Measurements from ENCODE around the gene FCRL2.

FCRL2 gene

GRCh38 chr1:157703981-157704380 is 73.0 kb downstream of the FCRL2 start:
- H3K4me3 ChIP-seq (replicated peaks in 1 of 2; ENCODE audit: low read depth in 2 of 2, low read length in 2 of 2), result no peak overlapping the region
- no peak for TF ChIP-seq CTCF (IDR thresholded peaks at IDR 0.05; ENCODE audit: low read depth, low read length)
- DNase-seq (ENCODE audit: low read depth in 2 of 2), result no peak

GRCh38 chr1:157702308-157702825 is 74.6 kb downstream of the FCRL2 start:
- no peak overlapping the region for H3K4me3 ChIP-seq (replicated peaks in 1 of 2; ENCODE audit: low read depth in 2 of 2, low read length in 2 of 2)
- DNase-seq (ENCODE audit: low read depth in 2 of 2), result no peak
- TF ChIP-seq CTCF (IDR thresholded peaks at IDR 0.05; ENCODE audit: low read depth, low read length), result no peak

GRCh38 chr1:157700732-157701131 is 76.2 kb downstream of the FCRL2 start, which contains the start of gene FCRL3:
FCRL3 (minus strand) TSS chr1:157700769; CDS start chr1:157700489, 280 bp downstream.
- DNase-seq (ENCODE audit: low read depth in 2 of 2), result no peak
- TF ChIP-seq CTCF (IDR thresholded peaks at IDR 0.05; ENCODE audit: low read depth, low read length), result no peak
- H3K4me3 ChIP-seq (replicated peaks in 1 of 2; ENCODE audit: low read depth in 2 of 2, low read length in 2 of 2), result no peak within 1 kb of the TSS

GRCh38 chr1:157700305-157700704 is 76.6 kb downstream of the FCRL2 start:
- no peak for DNase-seq (ENCODE audit: low read depth in 2 of 2)
- TF ChIP-seq CTCF (IDR thresholded peaks at IDR 0.05; ENCODE audit: low read depth, low read length), result no peak
- no peak overlapping the region for H3K4me3 ChIP-seq (replicated peaks in 1 of 2; ENCODE audit: low read depth in 2 of 2, low read length in 2 of 2)

- no peak for DNase-seq (ENCODE audit: low read depth in 2 of 2)
- H3K4me3 ChIP-seq (replicated peaks in 1 of 2; ENCODE audit: low read depth in 2 of 2, low read length in 2 of 2), result no peak overlapping the region
- no peak for TF ChIP-seq CTCF (IDR thresholded peaks at IDR 0.05; ENCODE audit: low read depth, low read length)
Observed at GRCh38 chr1:157697781-157698569, 79.0 kb downstream of the FCRL2 start.

GRCh38 chr1:157696966-157697628 is 79.8 kb downstream of the FCRL2 start:
- no peak overlapping the region for H3K4me3 ChIP-seq (replicated peaks in 1 of 2; ENCODE audit: low read depth in 2 of 2, low read length in 2 of 2)
- TF ChIP-seq CTCF (IDR thresholded peaks at IDR 0.05; ENCODE audit: low read depth, low read length), result no peak
- no peak for DNase-seq (ENCODE audit: low read depth in 2 of 2)

Data from cardiac fibroblast (primary cell).